OCI-LY3 (cell line): Measurements from ENCODE around the gene PDZRN3.

Experiments used
- H2AFZ ChIP-seq: fragments of 200-600, 300-600 bp; shearing (Covaris generic); 2 replicates; pipeline ENCODE4 v1.6.0; 2014; ENCODE audit warnings: antibody characterized with exemption, low read depth, low read length
- H3K27ac ChIP-seq: fragments of 200-600, 300-600 bp; sonication (generic); 2 replicates; pipeline ENCODE4 v1.5.1; 2014; ENCODE audit warnings: mild to moderate bottlenecking, low read length, moderate library complexity, mixed read lengths
- H3K27me3 ChIP-seq: fragments of 200-600, 300-600 bp; sonication (generic); 2 replicates; pipeline ENCODE4 v1.6.1; 2014; ENCODE audit warnings: low read depth, low read length, mixed read lengths
- H3K36me3 ChIP-seq: fragments of 200-600, 300-600 bp; sonication (generic); replicated peaks from 2 replicates; pipeline ENCODE3; 2014; ENCODE audit warnings: low read depth, low read length, mixed read lengths
- H3K4me1 ChIP-seq: fragments of 300-600, 200-600 bp; sonication (generic); 2 replicates; pipeline ENCODE4 v1.6.1; 2014; ENCODE audit warnings: low read length, mixed read lengths
- H3K4me2 ChIP-seq: fragments of 200-600, 300-600 bp; sonication (generic); 2 replicates; pipeline ENCODE4 v1.6.1; 2014; ENCODE audit warnings: low read length, mixed read lengths
- H3K4me3 ChIP-seq: fragments of 300-600, 200-600 bp; sonication (generic); 2 replicates; pipeline ENCODE4 v1.5.1; 2014; ENCODE audit warnings: antibody characterized with exemption, mild to moderate bottlenecking, low read length, moderate library complexity
- H3K79me2 ChIP-seq: fragments of 300-600, 200-600 bp; shearing (Covaris generic); 2 replicates; pipeline ENCODE4 v1.6.1; 2014; ENCODE audit warnings: mild to moderate bottlenecking, low read length, mixed read lengths
- H3K9ac ChIP-seq: fragments of 300-600, 200-600 bp; shearing (Covaris generic); 2 replicates; pipeline ENCODE4 v1.6.0; 2014; ENCODE audit warnings: mild to moderate bottlenecking, low read length, moderate library complexity
- H3K9me3 ChIP-seq: fragments of 200-600, 300-600 bp; shearing (Covaris generic); 2 replicates; pipeline ENCODE4 v1.6.1; 2014; ENCODE audit warnings: low read length, mixed read lengths; ENCODE audit not compliant: insufficient read depth
- H4K20me1 ChIP-seq: fragments of 200-600, 300-600 bp; sonication (generic); 2 replicates; pipeline ENCODE4 v1.6.1; 2016; ENCODE audit warnings: low read length, mixed read lengths; ENCODE audit not compliant: insufficient read depth
- CTCF ChIP-seq: fragments of 200-600, 300-600 bp; sonication (generic); IDR thresholded peaks from 2 replicates; pipeline ENCODE4 v1.5.1; 2014; ENCODE audit warnings: antibody characterized with exemption, low read length, low read depth
- EZH2phosphoT487 ChIP-seq: fragments of 200-600 bp; shearing (Covaris generic); IDR thresholded peaks from 2 replicates; pipeline ENCODE4 v1.6.1; 2018; ENCODE audit warnings: antibody characterized with exemption, mixed run types, low read depth

The PDZRN3 gene

GRCh38 chr3:73600293-73600938 is 24.3 kb downstream of the PDZRN3 start:
- no peaks in the 10 kb centered on the region for H3K27me3 ChIP-seq

GRCh38 chr3:73599605-73600004 is 25.1 kb downstream of the PDZRN3 start:
- TF ChIP-seq EZH2phosphoT487: no peak
- no peak for TF ChIP-seq CTCF
- H3K9me3 ChIP-seq: no peaks in the 10 kb centered on the region
- H3K4me1 ChIP-seq: no peaks in the 10 kb centered on the region
- H4K20me1 ChIP-seq: no peaks in the 10 kb centered on the region
- no peaks in the 10 kb centered on the region for H3K27me3 ChIP-seq
- H3K4me2 ChIP-seq: no peak overlapping the region
- H2AFZ ChIP-seq: no peak overlapping the region
- no peaks in the 10 kb centered on the region for H3K36me3 ChIP-seq
- H3K4me3 ChIP-seq: no peak overlapping the region
- H3K79me2 ChIP-seq: no peaks in the 10 kb centered on the region
- H3K27ac ChIP-seq: no peak overlapping the region
- no peak overlapping the region for H3K9ac ChIP-seq

More at GRCh38 chr3:73600293-73600938, 24.3 kb downstream of the PDZRN3 start:
- no peak for TF ChIP-seq EZH2phosphoT487
- no peak for TF ChIP-seq CTCF
- Histone ChIP-seq H4K20me1 (no peaks in the 10 kb centered on the region), H2AFZ (no peak overlapping the region), H3K9me3 (no peaks in the 10 kb centered on the region), H3K79me2 (no peaks in the 10 kb centered on the region), H3K4me3 (no peak overlapping the region), H3K4me2 (no peak overlapping the region), H3K36me3 (no peaks in the 10 kb centered on the region), H3K27ac (no peak overlapping the region), H3K4me1 (no peaks in the 10 kb centered on the region), H3K9ac (no peak overlapping the region)

GRCh38 chr3:73597476-73597875 is 27.3 kb downstream of the PDZRN3 start:
- no peak overlapping the region for H3K27ac ChIP-seq
- H4K20me1 ChIP-seq: no peaks in the 10 kb centered on the region
- no peaks in the 10 kb centered on the region for H3K9me3 ChIP-seq
- H3K4me1 ChIP-seq: no peaks in the 10 kb centered on the region
- no peak overlapping the region for H3K4me2 ChIP-seq
- H3K36me3 ChIP-seq: no peaks in the 10 kb centered on the region
- TF ChIP-seq CTCF (no peak), EZH2phosphoT487 (no peak)
- no peak overlapping the region for H2AFZ ChIP-seq
- H3K27me3 ChIP-seq: no peaks in the 10 kb centered on the region
- H3K4me3 ChIP-seq: no peak overlapping the region
- H3K9ac ChIP-seq: no peak overlapping the region
- H3K79me2 ChIP-seq: no peaks in the 10 kb centered on the region

- Histone ChIP-seq H3K27me3 (no peaks in the 10 kb centered on the region), H3K9me3 (no peaks in the 10 kb centered on the region), H2AFZ (no peak overlapping the region), H3K4me1 (no peaks in the 10 kb centered on the region), H3K4me3 (no peak overlapping the region), H3K36me3 (no peaks in the 10 kb centered on the region), H3K9ac (no peak overlapping the region), H3K4me2 (no peak overlapping the region), H3K27ac (no peak overlapping the region), H3K79me2 (no peaks in the 10 kb centered on the region), H4K20me1 (no peaks in the 10 kb centered on the region)
- TF ChIP-seq EZH2phosphoT487: no peak
- no peak for TF ChIP-seq CTCF
Observed at GRCh38 chr3:73592154-73593144, 32.3 kb downstream of the PDZRN3 start.
